Spinal cord (tissue), 10 donors: ENCODE data around the gene IFNA2. TPM values are rescaled to one million over a fixed set of nuclear protein-coding genes. Genes with fewer than 3 reads are reported as not detected.

Experiments
- DNase-seq, 6 donors: peaks; one replicate each; pipeline versions ENCODE4 v3.0.0 to v3.0.0-alpha.2; 2013 to 2015; ENCODE audit warnings: low spot score in 6 of 6, low read depth in 4 of 6
- H3K27ac ChIP-seq: one replicate; pipeline ENCODE4 v1.5.1; 2013; ENCODE audit warnings: low read depth, low read length, control low read depth
- H3K27me3 ChIP-seq: one replicate; pipeline ENCODE4 v1.6.1; 2013; ENCODE audit warnings: low read length; ENCODE audit not compliant: control insufficient read depth, insufficient read depth
- H3K36me3 ChIP-seq: one replicate; pipeline ENCODE4 v1.6.1; 2013; ENCODE audit warnings: low read length; ENCODE audit not compliant: control insufficient read depth, insufficient read depth
- H3K4me1 ChIP-seq: one replicate; pipeline ENCODE4 v1.6.1; 2013; ENCODE audit warnings: low read length; ENCODE audit not compliant: control insufficient read depth, insufficient read depth
- H3K4me3 ChIP-seq: one replicate; pipeline ENCODE4 v1.5.1; 2013; ENCODE audit warnings: low read depth, low read length, control low read depth
- H3K9me3 ChIP-seq: one replicate; pipeline ENCODE4 v1.6.1; 2013; ENCODE audit warnings: low read length; ENCODE audit not compliant: control insufficient read depth, insufficient read depth
- WGBS: methylation state at CpG from one replicate; pipeline ENCODE4 v1.1.5; 2013; ENCODE audit warnings: missing lambda C conversion rate; ENCODE audit not compliant: insufficient coverage; 5-methylcytosine and 5-hydroxymethylcytosine counted together
- polyA plus RNA-seq, 2 donors: library from polyadenylated mRNA; unstranded; fragments of 120-200 nt; gene quantifications; one replicate each; pipeline ENCODE4 v1.2.1, GENCODE V29; 2013; ENCODE audit not compliant: insufficient read length in 2 of 2
- total RNA-seq, 2 donors: library from RNA; depleted of rRNA in 1 of 2; stranded (reverse); fragments of 120-200 nt in 1 of 2; fragments of >200 nt in 1 of 2; gene quantifications; one replicate each; pipeline versions ENCODE4 v1.2.3 to v1.2.4, GENCODE V29; 2013 to 2014
- donor health status: healthy.

The IFNA2 gene
- total and polyA plus RNA-seq, 4 donors = not detected

- no CpG with 5 or more reads among the region's 4 CpGs for WGBS
- Histone ChIP-seq H3K27me3 (no peaks in the 10 kb centered on the region), H3K27ac (no peak overlapping the region)
These were observed 28.0 kb upstream of the IFNA2 start for GRCh38 chr9:21413151-21413550.

GRCh38 chr9:21412107-21412506 lies 26.9 kb upstream of the IFNA2 start:
- no peaks in the 10 kb centered on the region for H3K9me3 ChIP-seq
- no peaks in the 10 kb centered on the region for H3K36me3 ChIP-seq
- no peak overlapping the region for H3K27ac ChIP-seq
- no peaks in the 10 kb centered on the region for H3K27me3 ChIP-seq
- H3K4me1 ChIP-seq = no peaks in the 10 kb centered on the region
- DNase-seq = peak in 1 of 6 donors; percentile 4
- no peak overlapping the region for H3K4me3 ChIP-seq

More at GRCh38 chr9:21413151-21413550, 28.0 kb upstream of the IFNA2 start:
- DNase-seq = no peak
- Histone ChIP-seq H3K4me1 (no peaks in the 10 kb centered on the region), H3K9me3 (no peaks in the 10 kb centered on the region), H3K36me3 (no peaks in the 10 kb centered on the region), H3K4me3 (no peak overlapping the region)

GRCh38 chr9:21408817-21409216 lies 23.6 kb upstream of the IFNA2 start, which contains the start of gene IFNA8:
Gene IFNA8, plus strand, starts transcription at chr9:21409117. Its CDS starts 60 bp downstream, at chr9:21409177.
- H3K9me3 ChIP-seq = no peaks in the 10 kb centered on the region
- no peaks in the 10 kb centered on the region for H3K36me3 ChIP-seq
- no peak within 1 kb of the TSS for H3K4me3 ChIP-seq
- WGBS = 100% methylated on average over 1 of the region's 1 CpG
- H3K27ac ChIP-seq = no peak within 1 kb of the TSS
- H3K27me3 ChIP-seq = no peaks in the 10 kb centered on the region
- H3K4me1 ChIP-seq = no peaks in the 10 kb centered on the region
- DNase-seq = no peak

GRCh38 chr9:21404146-21404545 lies 18.9 kb upstream of the IFNA2 start:
- Histone ChIP-seq H3K4me1 (peaks cover 9% of the 10 kb centered on the region), H3K27ac (no peak overlapping the region), H3K27me3 (peaks cover 14% of the 10 kb centered on the region), H3K9me3 (no peaks in the 10 kb centered on the region), H3K4me3 (no peak overlapping the region), H3K36me3 (no peaks in the 10 kb centered on the region)
- no CpG with 5 or more reads among the region's 3 CpGs for WGBS
- no peak for DNase-seq

- Histone ChIP-seq H3K27me3 (peaks cover 18% of the 10 kb centered on the region), H3K9me3 (no peaks in the 10 kb centered on the region), H3K4me1 (peaks cover 9% of the 10 kb centered on the region), H3K4me3 (peak overlapping the region; percentile 29), H3K36me3 (no peaks in the 10 kb centered on the region), H3K27ac (no peak overlapping the region)
- peak in 2 of 6 donors; percentile 47 to 53 for DNase-seq
- WGBS = under 1% methylated on average over 52 of the region's 53 CpGs
These were observed 17.4 kb upstream of the IFNA2 start for GRCh38 chr9:21402386-21403251.

- no peak overlapping the region for H3K4me3 ChIP-seq
- H3K36me3 ChIP-seq = no peaks in the 10 kb centered on the region
- DNase-seq = peak in 1 of 6 donors; percentile 34
- H3K9me3 ChIP-seq = no peaks in the 10 kb centered on the region
- H3K4me1 ChIP-seq = peaks cover 9% of the 10 kb centered on the region
- WGBS = no CpG with 5 or more reads among the region's 3 CpGs
- no peak overlapping the region for H3K27ac ChIP-seq
- peaks cover 23% of the 10 kb centered on the region for H3K27me3 ChIP-seq
These were observed 14.8 kb upstream of the IFNA2 start for GRCh38 chr9:21399956-21400355.

GRCh38 chr9:21398955-21399489 lies 13.8 kb upstream of the IFNA2 start:
- no peak overlapping the region for H3K27ac ChIP-seq
- peaks cover 23% of the 10 kb centered on the region for H3K27me3 ChIP-seq
- no CpG with 5 or more reads among the region's 5 CpGs for WGBS
- H3K4me1 ChIP-seq = peaks cover 9% of the 10 kb centered on the region
- no peak for DNase-seq
- no peaks in the 10 kb centered on the region for H3K36me3 ChIP-seq
- H3K9me3 ChIP-seq = no peaks in the 10 kb centered on the region
- no peak overlapping the region for H3K4me3 ChIP-seq

- Histone ChIP-seq H3K9me3 (no peaks in the 10 kb centered on the region), H3K36me3 (no peaks in the 10 kb centered on the region), H3K27ac (no peak overlapping the region), H3K27me3 (peaks cover 9% of the 10 kb centered on the region), H3K4me1 (no peaks in the 10 kb centered on the region), H3K4me3 (peak overlapping the region; percentile 57)
- peak in 5 of 6 donors; percentile 48 to 92 (median 66) for DNase-seq
- WGBS = 3% methylated on average over 37 of the region's 40 CpGs
These were observed 10.8 kb upstream of the IFNA2 start for GRCh38 chr9:21395778-21396717.

- Histone ChIP-seq H3K4me3 (no peak overlapping the region), H3K27ac (no peak overlapping the region), H3K27me3 (peaks cover 5% of the 10 kb centered on the region), H3K4me1 (no peaks in the 10 kb centered on the region), H3K9me3 (no peaks in the 10 kb centered on the region), H3K36me3 (no peaks in the 10 kb centered on the region)
- DNase-seq = no peak
- WGBS = 90% methylated on average over 5 of the region's 6 CpGs
These were observed 7.1 kb upstream of the IFNA2 start for GRCh38 chr9:21392270-21392669.
